HFF-Myc (cell line): ENCODE data around the gene SMAD3.

Source experiments
- DNase-seq: peaks from one replicate; pipeline ENCODE4 v3.0.0-alpha.2; 2011; ENCODE audit warnings: low read depth; ENCODE audit errors: extremely low read depth
- H3K4me3 ChIP-seq: replicated peaks from 2 replicates; pipeline ENCODE4 v1.5.1; 2011; ENCODE audit warnings: low read depth, mild to moderate bottlenecking, control low read depth, low read length
- CTCF ChIP-seq: IDR thresholded peaks from 2 replicates; pipeline ENCODE4 v1.5.1; 2012; ENCODE audit warnings: mild to moderate bottlenecking, low read depth, low read length, control low read depth; ENCODE audit errors: missing control alignments

SMAD3 gene

DNA sequence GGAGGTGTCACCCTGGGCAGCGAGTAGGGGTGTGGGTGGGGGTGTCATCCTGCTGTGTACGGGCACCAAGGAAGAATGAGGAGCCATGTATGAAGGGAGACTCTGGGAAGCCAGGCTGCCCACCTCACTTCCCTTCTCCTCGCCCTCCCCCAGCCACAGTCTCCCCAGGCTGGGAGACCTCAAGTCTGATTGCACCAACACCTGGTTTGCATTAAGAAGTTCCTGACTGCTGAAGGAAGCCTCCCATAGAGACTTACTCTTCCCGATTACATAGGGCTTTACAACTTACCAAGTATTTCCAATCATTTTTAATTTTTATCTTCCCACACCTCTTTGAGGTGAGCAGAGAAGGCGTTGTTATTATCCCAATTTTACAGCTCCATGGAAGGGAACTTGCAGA, 29.5 kb upstream of the SMAD3 start:
- H3K4me3 ChIP-seq: no peak overlapping the region
- no peak for TF ChIP-seq CTCF
- DNase-seq: peak; percentile 64

DNA sequence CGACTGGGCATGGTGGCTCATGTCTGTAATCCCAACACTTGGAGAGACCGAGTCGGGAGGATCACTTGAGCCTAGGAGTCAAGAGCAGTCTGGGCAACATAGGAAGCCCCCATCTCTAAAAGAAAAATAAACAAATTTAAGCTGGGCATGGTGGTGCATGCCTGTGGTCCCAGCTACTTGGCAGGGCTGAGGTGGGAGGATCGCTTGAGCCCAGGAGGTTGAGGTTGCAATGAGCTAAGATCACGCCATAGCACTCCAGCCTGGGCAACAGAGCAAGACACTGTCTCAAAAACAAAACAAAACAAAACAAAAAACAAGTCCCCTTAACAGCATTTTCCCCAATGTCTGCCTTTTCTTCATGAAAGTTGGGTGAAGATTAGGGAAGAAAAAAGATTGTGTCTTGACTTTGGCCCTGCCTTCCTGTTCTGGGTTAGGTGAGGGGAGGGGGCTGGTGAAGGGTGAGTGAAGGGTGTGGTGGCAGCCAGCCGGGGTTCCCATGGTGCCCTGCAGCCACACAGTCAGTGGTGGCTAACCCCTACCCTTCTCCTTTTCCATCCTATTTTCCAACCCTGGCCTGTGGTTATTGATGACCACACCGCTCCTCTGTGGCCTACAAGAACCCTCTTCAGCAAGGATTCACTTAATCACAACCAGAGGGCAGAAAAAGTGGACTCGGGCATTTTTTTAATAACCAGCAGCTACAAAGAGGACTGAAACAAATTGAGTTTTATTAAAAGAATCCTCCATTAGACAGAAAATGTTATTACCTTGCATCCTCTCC, 28.4 kb upstream of the SMAD3 start:
- no peak for DNase-seq
- no peak for TF ChIP-seq CTCF
- no peak overlapping the region for H3K4me3 ChIP-seq

DNA sequence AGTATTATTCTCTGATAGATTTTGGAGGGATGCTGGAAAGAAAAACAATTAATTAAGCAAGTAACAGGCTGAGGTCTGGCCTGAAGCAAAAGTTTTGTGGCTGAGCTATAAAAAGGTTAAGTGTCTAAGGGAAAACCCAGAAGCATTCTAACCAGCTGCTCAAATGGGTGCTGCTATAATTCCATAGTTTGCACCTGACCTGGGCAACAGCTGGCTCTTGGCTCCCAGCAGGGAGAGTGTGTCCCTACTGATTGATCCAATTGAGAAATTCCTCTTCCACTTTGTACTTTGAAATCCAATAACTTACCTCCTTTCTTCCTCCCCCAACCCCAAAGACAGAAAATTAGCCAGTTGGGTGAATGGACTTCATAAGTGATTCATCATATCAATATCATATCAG, 27.7 kb upstream of the SMAD3 start:
- TF ChIP-seq CTCF: no peak
- no peak overlapping the region for H3K4me3 ChIP-seq
- DNase-seq: no peak

GRCh38 chr15:67038736-67039135, 26.7 kb upstream of the SMAD3 start:
- H3K4me3 ChIP-seq: no peak overlapping the region
- DNase-seq: no peak
- TF ChIP-seq CTCF: no peak

DNA sequence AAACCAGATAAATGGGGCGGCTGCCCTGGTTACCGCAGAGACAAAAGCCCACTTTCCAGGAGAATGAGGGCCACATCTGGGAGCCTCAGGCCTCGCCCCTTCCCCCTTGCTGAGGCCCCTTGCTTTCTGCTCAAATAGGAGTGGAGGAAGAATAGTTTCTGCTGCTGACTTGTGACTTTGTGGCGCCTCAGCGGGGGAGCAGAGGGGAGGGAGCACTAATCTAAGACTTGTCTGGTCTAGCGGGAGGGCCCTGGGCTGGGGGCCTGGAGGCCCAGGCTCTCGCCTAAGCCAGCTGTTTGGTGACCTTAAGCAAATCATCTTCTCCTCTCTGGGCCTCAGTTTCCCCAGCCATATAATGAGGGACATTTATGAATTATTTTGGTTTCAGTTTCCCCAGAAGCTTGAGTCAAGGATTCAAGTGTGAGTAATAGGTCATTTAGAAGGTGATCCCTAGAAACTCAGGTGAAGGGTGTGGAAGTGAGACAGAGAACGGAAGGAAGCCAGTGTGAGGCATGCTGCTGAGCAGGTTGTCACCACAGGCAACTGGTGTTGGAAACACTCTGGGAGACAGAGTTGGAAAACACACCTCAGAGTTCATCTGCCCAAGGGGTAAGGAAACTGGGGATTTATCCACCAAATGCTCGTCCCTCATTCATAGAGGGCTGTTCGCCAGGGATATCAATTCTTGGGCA, 25.9 kb upstream of the SMAD3 start:
- no peak overlapping the region for H3K4me3 ChIP-seq
- no peak for TF ChIP-seq CTCF
- no peak for DNase-seq

GRCh38 chr15:67040277-67040676, 25.1 kb upstream of the SMAD3 start:
- no peak for TF ChIP-seq CTCF

More at GRCh38 chr15:67040277-67040676, 25.1 kb upstream of the SMAD3 start:
- no peak for DNase-seq
- H3K4me3 ChIP-seq: no peak overlapping the region
